BLaER1 treated with 17β-estradiol and CSF1 and Interleukin-3, amounts not matched to agents 10 nM and 100 nM (cell line): ENCODE results near the gene FAM83D.
"Not testable (repeated sequence)": the region's sequence is repeated elsewhere in the genome, so short reads cannot be mapped to it uniquely, and the experiment has no call there.

Source experiments
- H3K27ac ChIP-seq, 11 experiments: shearing (Covaris generic); formaldehyde crosslinking; 2 replicates each; pipeline ENCODE4 v1.8.1; 2022
- H3K27me3 ChIP-seq, 11 experiments: shearing (Covaris generic); formaldehyde crosslinking; 2 replicates each; pipeline ENCODE4 v1.8.1; 2022
- H3K36me3 ChIP-seq, 11 experiments: shearing (Covaris generic); formaldehyde crosslinking; 2 replicates each; pipeline ENCODE4 v1.8.1; 2022
- H3K4me1 ChIP-seq, 10 experiments: shearing (Covaris generic); formaldehyde crosslinking; 2 replicates each; pipeline ENCODE4 v1.8.1; 2022
- H3K4me2 ChIP-seq, 11 experiments: shearing (Covaris generic); formaldehyde crosslinking; 2 replicates each; pipeline ENCODE4 v1.8.1; 2022
- H3K4me3 ChIP-seq, 10 experiments: shearing (Covaris generic); formaldehyde crosslinking; 2 replicates each; pipeline ENCODE4 v1.8.1; 2022
- H3K9ac ChIP-seq, 11 experiments: shearing (Covaris generic); formaldehyde crosslinking; 2 replicates each; pipeline ENCODE4 v1.8.1; 2022
- H3K9me3 ChIP-seq, 11 experiments: shearing (Covaris generic); formaldehyde crosslinking; replicated peaks in 1 of 11; 2 replicates each; pipeline ENCODE4 v1.8.1; 2022
- H4K20me1 ChIP-seq, 11 experiments: shearing (Covaris generic); formaldehyde crosslinking; 2 replicates each; pipeline ENCODE4 v1.8.1; 2022
- Cebpa-rat ChIP-seq, 11 experiments: shearing (Covaris generic); IDR thresholded peaks; 2 replicates each; pipeline ENCODE4 v1.8.1; 2022

Gene FAM83D

DNA sequence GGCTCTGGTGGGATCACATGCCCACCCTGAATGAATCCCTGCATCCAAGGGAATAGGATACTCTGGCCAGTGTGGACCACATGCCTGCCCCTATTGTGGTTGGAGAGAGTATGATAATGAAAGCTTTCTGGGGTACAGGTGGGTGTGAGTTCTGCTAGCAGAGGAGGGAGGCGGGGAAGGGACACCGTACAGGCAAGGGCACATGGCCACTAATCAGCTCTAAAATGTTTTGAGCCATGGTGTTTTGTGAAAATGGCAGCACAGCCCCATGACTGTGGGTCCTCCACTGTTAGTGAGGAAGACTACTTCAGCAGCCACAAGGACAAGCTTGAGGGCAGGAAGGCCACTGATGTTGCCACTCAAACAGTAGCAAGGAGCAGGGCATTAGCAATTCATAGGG is 24.0 kb downstream of the FAM83D start:
- Histone ChIP-seq H3K27ac (no peak overlapping the region), H3K36me3 (peaks cover 11 to 95% (median 94%) of the 10 kb centered on the region in 11 experiments; a peak in 21 of 22 replicates), H3K4me3 (no peak overlapping the region), H3K4me2 (no peak overlapping the region), H3K9ac (no peak overlapping the region), H3K4me1 (no peaks in the 10 kb centered on the region), H3K27me3 (no peaks in the 10 kb centered on the region), H4K20me1 (peaks cover 0 to 51% (median 19%) of the 10 kb centered on the region in 11 experiments; a peak in 9 of 22 replicates), H3K9me3 (no peaks in the 10 kb centered on the region)
- TF ChIP-seq Cebpa-rat (IDR thresholded peaks at IDR 0.05): no peak

DNA sequence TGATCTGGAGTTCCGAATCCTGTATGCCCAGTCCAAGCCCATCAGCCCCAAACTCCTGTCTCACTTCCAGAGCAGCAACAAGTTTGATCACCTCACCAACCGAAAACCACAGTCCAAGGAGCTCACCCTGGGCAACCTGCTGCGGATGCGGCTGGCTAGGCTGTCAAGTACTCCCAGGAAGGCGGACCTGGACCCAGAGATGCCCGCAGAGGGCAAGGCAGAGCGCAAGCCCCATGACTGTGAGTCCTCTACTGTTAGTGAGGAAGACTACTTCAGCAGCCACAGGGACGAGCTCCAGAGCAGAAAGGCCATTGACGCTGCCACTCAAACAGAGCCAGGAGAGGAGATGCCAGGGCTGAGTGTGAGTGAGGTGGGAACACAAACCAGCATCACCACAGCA is 25.4 kb downstream of the FAM83D start:
- Histone ChIP-seq H3K4me3 (no peak overlapping the region), H3K36me3 (peaks cover 11 to 84% (median 83%) of the 10 kb centered on the region in 11 experiments; a peak in 21 of 22 replicates), H3K4me2 (no peak overlapping the region), H3K9ac (no peak overlapping the region), H4K20me1 (peaks cover 0 to 42% (median 19%) of the 10 kb centered on the region in 11 experiments; a peak in 9 of 22 replicates), H3K27ac (no peak overlapping the region), H3K27me3 (no peaks in the 10 kb centered on the region), H3K4me1 (no peaks in the 10 kb centered on the region), H3K9me3 (no peaks in the 10 kb centered on the region)
- no peak for TF ChIP-seq Cebpa-rat (IDR thresholded peaks at IDR 0.05)

DNA sequence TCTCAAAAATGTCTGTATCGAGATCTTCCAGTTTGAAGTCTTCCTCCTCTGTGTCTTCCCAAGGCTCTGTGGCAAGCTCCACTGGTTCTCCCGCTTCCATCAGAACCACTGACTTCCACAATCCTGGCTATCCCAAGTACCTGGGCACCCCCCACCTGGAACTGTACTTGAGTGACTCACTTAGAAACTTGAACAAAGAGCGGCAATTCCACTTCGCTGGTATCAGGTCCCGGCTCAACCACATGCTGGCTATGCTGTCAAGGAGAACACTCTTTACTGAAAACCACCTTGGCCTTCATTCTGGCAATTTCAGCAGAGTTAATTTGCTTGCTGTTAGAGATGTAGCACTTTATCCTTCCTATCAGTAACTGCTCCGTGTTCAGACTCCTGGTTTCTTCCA is 25.9 kb downstream of the FAM83D start:
- no peak for TF ChIP-seq Cebpa-rat (IDR thresholded peaks at IDR 0.05)
- Histone ChIP-seq H3K4me1 (no peaks in the 10 kb centered on the region), H3K4me2 (no peak overlapping the region), H3K27ac (no peak overlapping the region), H3K9ac (no peak overlapping the region), H3K4me3 (no peak overlapping the region), H4K20me1 (peaks cover 0 to 41% (median 14%) of the 10 kb centered on the region in 11 experiments; a peak in 9 of 22 replicates), H3K9me3 (no peaks in the 10 kb centered on the region), H3K36me3 (peaks cover 9 to 78% (median 78%) of the 10 kb centered on the region in 11 experiments; a peak in 21 of 22 replicates), H3K27me3 (no peaks in the 10 kb centered on the region)

DNA sequence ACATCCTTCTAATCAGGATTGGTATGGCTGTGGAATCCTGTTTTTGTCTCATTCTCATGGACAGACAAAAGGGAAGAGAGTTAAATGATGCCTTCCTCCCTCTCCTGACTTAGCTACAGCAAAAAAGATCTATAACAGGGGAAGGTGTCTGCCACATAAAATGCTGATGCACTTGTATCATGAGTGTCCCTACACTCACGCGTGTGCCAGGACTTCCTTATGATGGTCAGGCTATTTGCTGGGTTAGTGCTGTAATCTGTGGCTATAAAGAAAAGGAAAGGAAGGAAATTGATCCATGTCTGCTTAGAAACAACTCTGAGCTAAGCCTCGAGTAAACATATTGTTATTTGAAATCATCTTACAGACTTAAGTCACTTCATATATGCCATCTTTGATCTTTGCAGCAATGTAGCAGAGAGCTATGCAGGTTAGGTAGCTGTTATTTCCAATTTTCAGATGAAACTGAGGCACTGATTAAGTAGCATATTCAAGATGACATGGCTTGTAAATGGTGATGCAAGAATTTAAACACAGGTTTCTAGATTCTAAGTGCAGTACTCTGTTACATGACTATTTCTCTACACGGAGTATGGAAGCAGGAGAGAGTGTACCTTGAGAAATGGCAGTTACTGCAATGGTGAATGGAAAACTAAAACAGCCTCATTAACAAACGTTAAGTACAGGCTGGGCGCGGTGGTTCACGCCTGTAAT is 27.6 kb downstream of the FAM83D start:
- TF ChIP-seq Cebpa-rat (IDR thresholded peaks at IDR 0.05): no peak
- peaks cover 8 to 62% (median 62%) of the 10 kb centered on the region in 11 experiments; a peak in 21 of 22 replicates for H3K36me3 ChIP-seq
- no peaks in the 10 kb centered on the region for H3K9me3 ChIP-seq
- no peaks in the 10 kb centered on the region for H3K27me3 ChIP-seq
- no peak overlapping the region for H3K4me2 ChIP-seq
- H3K27ac ChIP-seq: no peak overlapping the region
- no peak overlapping the region for H3K4me3 ChIP-seq
- H3K4me1 ChIP-seq: no peaks in the 10 kb centered on the region
- no peak overlapping the region for H3K9ac ChIP-seq
- peaks cover 0 to 31% (median 11%) of the 10 kb centered on the region in 11 experiments; a peak in 7 of 22 replicates for H4K20me1 ChIP-seq

DNA sequence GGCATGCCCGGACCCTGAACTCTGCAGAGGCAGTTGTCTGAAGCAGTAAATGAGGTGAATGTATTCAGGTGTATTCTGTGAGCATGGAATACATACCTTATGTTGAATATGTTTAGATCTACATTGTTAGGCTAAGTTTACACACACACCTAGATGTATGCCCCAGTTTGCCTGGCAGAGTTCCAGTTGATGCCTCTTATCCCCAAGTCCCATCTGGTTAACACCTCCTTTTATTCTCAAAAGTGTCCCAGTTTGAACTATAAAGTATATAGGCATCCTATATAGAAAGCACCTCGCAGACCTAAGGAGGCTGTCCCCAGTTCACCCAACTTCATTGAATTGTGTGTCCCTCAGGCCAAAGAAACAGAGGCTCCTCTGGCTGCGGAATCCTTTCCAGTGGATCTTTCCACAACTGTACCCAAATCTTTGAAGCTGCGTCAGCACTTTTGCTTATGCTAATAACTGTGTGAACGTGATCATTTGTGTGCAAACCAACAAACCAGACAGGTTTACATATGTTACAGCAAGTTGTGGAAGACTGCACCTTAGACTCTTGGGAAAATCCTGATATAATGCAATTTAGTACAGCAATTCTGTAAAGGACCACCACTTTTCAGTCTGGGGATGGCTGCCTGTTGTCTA is 31.1 kb downstream of the FAM83D start:
- TF ChIP-seq Cebpa-rat (IDR thresholded peaks at IDR 0.05): no peak
- H3K4me2 ChIP-seq: no peak overlapping the region
- H4K20me1 ChIP-seq: peaks cover 0 to 10% (median 0%) of the 10 kb centered on the region in 11 experiments; a peak in 4 of 22 replicates
- H3K9me3 ChIP-seq: no peaks in the 10 kb centered on the region
- H3K27me3 ChIP-seq: no peaks in the 10 kb centered on the region
- no peak overlapping the region for H3K4me3 ChIP-seq
- peaks cover 4 to 26% (median 26%) of the 10 kb centered on the region in 11 experiments; a peak in 20 of 22 replicates for H3K36me3 ChIP-seq
- H3K4me1 ChIP-seq: peaks cover 6 to 10% (median 8%) of the 10 kb centered on the region in 10 experiments
- H3K9ac ChIP-seq: no peak overlapping the region
- H3K27ac ChIP-seq: no peak overlapping the region

DNA sequence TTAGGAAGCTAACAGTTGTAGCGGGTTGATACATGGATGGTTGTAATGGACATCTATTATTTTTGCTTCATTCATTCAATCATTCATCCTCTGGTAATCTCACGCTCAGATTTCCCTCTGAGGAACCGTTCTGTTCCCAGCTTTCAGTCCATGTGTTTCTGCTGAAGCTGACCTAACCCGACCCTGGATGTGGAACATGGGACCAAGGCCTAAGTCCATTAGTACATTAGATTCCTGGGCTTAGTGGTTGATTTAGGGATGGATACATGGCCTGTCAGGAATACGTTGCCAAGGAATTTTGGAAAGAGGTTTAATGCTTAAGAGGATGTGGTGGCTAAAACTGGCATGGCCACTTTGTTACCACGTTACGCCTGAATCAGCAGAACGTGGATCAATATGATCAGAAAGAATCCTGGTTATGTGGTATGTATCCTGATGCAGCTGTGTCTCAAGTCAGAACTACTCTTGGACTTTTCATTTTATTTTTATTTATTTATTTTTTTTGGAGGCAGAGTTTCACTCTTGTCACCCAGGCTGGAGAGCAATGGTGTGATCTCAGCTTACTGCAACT is 31.8 kb downstream of the FAM83D start:
- no peak for TF ChIP-seq Cebpa-rat (IDR thresholded peaks at IDR 0.05)
- Histone ChIP-seq H3K27ac (no peak overlapping the region), H3K27me3 (no peaks in the 10 kb centered on the region), H3K36me3 (peaks cover 0 to 20% (median 19%) of the 10 kb centered on the region in 11 experiments; a peak in 19 of 22 replicates), H3K9ac (no peak overlapping the region), H3K4me3 (no peak overlapping the region), H3K4me1 (peaks cover 6 to 13% (median 10%) of the 10 kb centered on the region in 10 experiments), H3K9me3 (no peaks in the 10 kb centered on the region), H3K4me2 (no peak overlapping the region), H4K20me1 (peaks cover 0 to 6% (median 0%) of the 10 kb centered on the region in 11 experiments; a peak in 2 of 22 replicates)

DNA sequence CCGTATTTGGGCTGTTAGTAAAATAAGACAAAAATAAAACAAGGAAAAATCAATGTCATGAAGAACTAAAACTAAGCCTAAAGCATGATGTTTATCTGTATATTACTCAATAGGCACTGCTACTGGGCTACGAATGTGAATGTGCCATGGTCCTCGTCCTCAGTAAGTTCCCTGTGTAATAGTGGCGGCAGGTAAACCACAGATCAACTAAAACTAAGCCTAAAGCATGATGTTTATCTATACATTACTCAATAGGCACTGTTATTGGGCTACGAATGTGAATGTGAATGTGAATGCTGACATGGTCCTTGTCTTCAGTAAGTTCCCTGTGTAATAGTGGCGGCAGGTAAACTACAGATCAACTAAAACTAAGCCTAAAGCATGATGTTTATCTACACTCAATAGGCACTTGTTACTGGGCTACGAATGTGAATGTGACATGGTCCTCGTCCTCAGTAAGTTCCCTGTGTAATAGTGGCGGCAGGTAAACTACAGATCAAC is 34.0 kb downstream of the FAM83D start:
- H3K27ac ChIP-seq, H4K20me1 ChIP-seq, H3K4me3 ChIP-seq, H3K9ac ChIP-seq, H3K4me2 ChIP-seq, H3K9me3 ChIP-seq, H3K27me3 ChIP-seq: not testable (repeated sequence)
- Histone ChIP-seq H3K4me1 (peaks cover 17 to 23% (median 19%) of the 10 kb centered on the region in 10 experiments), H3K36me3 (peaks cover 0 to 13% (median 6%) of the 10 kb centered on the region in 11 experiments; a peak in 9 of 22 replicates)

DNA sequence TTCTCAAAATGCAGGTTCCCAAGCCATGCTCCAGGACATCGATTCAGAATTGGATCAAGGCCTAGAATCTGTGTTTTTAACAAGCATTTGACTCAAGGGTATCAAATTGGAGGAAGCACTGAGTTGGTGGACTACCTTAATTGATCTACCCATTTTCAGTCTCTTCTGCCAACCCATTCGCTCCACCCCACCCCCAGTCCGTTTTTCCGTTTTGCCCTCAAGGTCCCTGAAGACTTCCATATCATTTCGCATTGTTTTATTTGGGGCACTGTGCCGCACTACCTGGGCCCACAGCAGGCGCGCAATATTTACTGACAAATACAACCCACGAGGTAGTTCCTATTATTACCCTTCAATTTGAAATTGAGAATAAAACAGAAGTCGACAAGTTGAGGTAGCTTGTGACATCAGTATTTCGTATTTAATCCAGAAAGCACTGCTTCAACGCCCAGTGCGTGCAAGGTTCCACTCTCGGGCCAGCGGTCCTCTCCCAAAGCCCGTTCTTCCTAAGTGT is 35.4 kb downstream of the FAM83D start:
- Histone ChIP-seq H3K4me1 (peaks cover 17 to 23% (median 19%) of the 10 kb centered on the region in 10 experiments), H3K9me3 (no peaks in the 10 kb centered on the region), H3K9ac (peak overlapping the region; percentile 71 to 96 (median 92)), H3K27me3 (no peaks in the 10 kb centered on the region), H3K27ac (peak overlapping the region; percentile 25 to 95 (median 93); a peak in 21 of 22 replicates), H3K4me3 (peak overlapping the region; percentile 72 to 98 (median 90)), H3K4me2 (peak overlapping the region; percentile 67 to 89 (median 84)), H4K20me1 (peaks cover 0 to 6% (median 0%) of the 10 kb centered on the region in 11 experiments; a peak in 4 of 22 replicates), H3K36me3 (peaks cover 0 to 17% (median 6%) of the 10 kb centered on the region in 11 experiments; a peak in 9 of 22 replicates)
- no peak for TF ChIP-seq Cebpa-rat (IDR thresholded peaks at IDR 0.05)
